HCT116 (cell line): ENCODE measurements around the gene NDUFB8. TPM values are rescaled to one million over a fixed set of nuclear protein-coding genes. Genes with fewer than 3 reads are reported as not detected.

Experiments
- ATAC-seq: fragments of 200-7000 bp; cut with Tn5 transposase; 2 replicates; pipeline ENCODE4 v1.9.1; 2020; ENCODE audit warnings: mild to moderate bottlenecking, moderate library complexity
- BruUV-seq: library from RNA; stranded (reverse); fragments of 400-500 nt; replicated peaks from 2 replicates; lab custom pipeline; 2021; lab: Mats Ljungman, UMichigan
- CTCF ChIA-PET: fragments of 300-600 bp; sonication (Branson Sonifier 250); formaldehyde crosslinking; loops from one replicate; lab custom pipeline; 2021; ENCODE audit warnings: antibody characterized with exemption; lab: Charles Lee
- POLR2A ChIA-PET: fragments of 300-600, 350-600 bp; sonication (Branson Sonifier 250); formaldehyde crosslinking; loops from one replicate; lab custom pipeline; 2021; ENCODE audit warnings: antibody characterized with exemption; lab: Charles Lee
- RAD21 ChIA-PET, 2 experiments: fragments of 300-600 bp; sonication (Branson Sonifier 250); formaldehyde crosslinking; loops; one replicate each; lab custom pipeline; 2023; ENCODE audit warnings: low total read pairs in 2 of 2; ENCODE audit not compliant: uncharacterized antibody in 2 of 2, unreplicated experiment in 2 of 2, low non-redundant PET in 1 of 2; lab: Charles Lee
- DNase-seq: peaks from one replicate; pipeline ENCODE4 v3.0.0-alpha.2; 2010; ENCODE audit warnings: low read depth, low spot score
- H2AFZ ChIP-seq: fragments of 200-600 bp; shearing (Covaris generic), sonication (generic); 2 replicates; pipeline ENCODE4 v1.6.1; 2017; ENCODE audit warnings: low read depth, mixed run types, mixed read lengths, antibody characterized with exemption, low read length; ENCODE audit not compliant: poor library complexity, severe bottlenecking
- H3K27ac ChIP-seq: 2 replicates; pipeline ENCODE4 v1.5.1; 2012; ENCODE audit warnings: low read depth, low read length
- H3K27me3 ChIP-seq: fragments of 200-600 bp; sonication (generic); 2 replicates; pipeline ENCODE4 v1.6.1; 2016; ENCODE audit warnings: mixed run types, low read length, mixed read lengths; ENCODE audit not compliant: insufficient read depth
- H3K36me3 ChIP-seq, 2 experiments: fragments of 200-500 bp in 1 of 2; fragments of 200-600 bp in 1 of 2; sonication (Bioruptor generic) in 1 of 2; sonication (generic) in 1 of 2; 2 replicates each; pipeline versions ENCODE4 v1.5.1 to v1.6.1; 2014 to 2016; ENCODE audit warnings: low read length in 2 of 2, inconsistent platforms in 1 of 2, mixed read lengths in 1 of 2, mixed run types in 1 of 2; ENCODE audit not compliant: insufficient read depth in 2 of 2, control insufficient read depth in 1 of 2
- H3K4me1 ChIP-seq, 2 experiments: fragments of 200-600 bp in 1 of 2; sonication (generic) in 1 of 2; 2 replicates each; pipeline versions ENCODE4 v1.5.1 to v1.6.1; 2012 to 2017; ENCODE audit warnings: low read length in 2 of 2, inconsistent platforms in 1 of 2, mild to moderate bottlenecking in 1 of 2, mixed read lengths in 1 of 2, mixed run types in 1 of 2, moderate library complexity in 1 of 2; ENCODE audit not compliant: insufficient read depth in 2 of 2, control insufficient read depth in 1 of 2
- H3K4me2 ChIP-seq: fragments of 200-600 bp; sonication (generic); 2 replicates; pipeline ENCODE4 v1.6.1; 2017; ENCODE audit warnings: mixed run types, low read length, mixed read lengths
- H3K4me3 ChIP-seq, 2 experiments: fragments of 200-600 bp in 1 of 2; sonication (generic) in 1 of 2; replicated peaks in 1 of 2; 2 replicates each; pipeline ENCODE4 v1.5.1; 2011 to 2016; ENCODE audit warnings: low read length in 2 of 2, control low read depth in 1 of 2, low read depth in 1 of 2, mild to moderate bottlenecking in 1 of 2, mixed read lengths in 1 of 2, mixed run types in 1 of 2
- H3K79me2 ChIP-seq: fragments of 200-600 bp; sonication (generic); 2 replicates; pipeline ENCODE4 v1.6.1; 2017; ENCODE audit warnings: mild to moderate bottlenecking, mixed run types, low read length, moderate library complexity, mixed read lengths; ENCODE audit not compliant: insufficient read depth
- H3K9ac ChIP-seq: fragments of 200-600 bp; sonication (generic); 2 replicates; pipeline ENCODE4 v1.6.1; 2016; ENCODE audit warnings: low read length, mixed read lengths
- H3K9me2 ChIP-seq: fragments of 200-600 bp; sonication (generic), shearing (Covaris generic); 2 replicates; pipeline ENCODE4 v1.6.1; 2017; ENCODE audit warnings: mixed run types, mild to moderate bottlenecking, moderate library complexity; ENCODE audit not compliant: insufficient read depth
- H3K9me3 ChIP-seq, 2 experiments: fragments of 200-500 bp in 1 of 2; fragments of 200-600 bp in 1 of 2; sonication (Bioruptor generic) in 1 of 2; sonication (generic) in 1 of 2; 2 replicates each; pipeline ENCODE4 v1.6.1; 2014 to 2017; ENCODE audit warnings: low read length in 2 of 2, mixed read lengths in 2 of 2, inconsistent platforms in 1 of 2, low read depth in 1 of 2, mild to moderate bottlenecking in 1 of 2, mixed run types in 1 of 2, moderate library complexity in 1 of 2; ENCODE audit not compliant: control insufficient read depth in 1 of 2, insufficient read depth in 1 of 2
- H4K20me1 ChIP-seq: fragments of 200-600 bp; sonication (generic), shearing (Covaris generic); 2 replicates; pipeline ENCODE4 v1.6.1; 2017; ENCODE audit warnings: mixed run types, mild to moderate bottlenecking, moderate library complexity; ENCODE audit not compliant: insufficient read depth
- CEBPB ChIP-seq: IDR thresholded peaks from 2 replicates; pipeline ENCODE4 v1.6.1; 2012; ENCODE audit warnings: low read depth
- EZH2phosphoT487 ChIP-seq: fragments of 200-600 bp; IDR thresholded peaks from 2 replicates; pipeline ENCODE4 v1.6.1; 2018; ENCODE audit warnings: antibody characterized with exemption, borderline replicate concordance
- FOSL1 ChIP-seq: IDR thresholded peaks from 2 replicates; pipeline ENCODE4 v1.6.1; 2012; ENCODE audit warnings: low read depth
- JUND ChIP-seq: IDR thresholded peaks from 2 replicates; pipeline ENCODE4 v1.6.1; 2012
- MAX ChIP-seq: IDR thresholded peaks from 2 replicates; pipeline ENCODE4 v1.6.1; 2012
- POLR2A ChIP-seq: IDR thresholded peaks from 2 replicates; pipeline ENCODE4 v1.7.0; 2011; ENCODE audit warnings: borderline replicate concordance; ENCODE audit not compliant: insufficient read depth, insufficient read length; ENCODE audit errors: extremely low read depth
- POLR2AphosphoS5 ChIP-seq: IDR thresholded peaks from 2 replicates; pipeline ENCODE4 v1.6.1; 2011; ENCODE audit warnings: mild to moderate bottlenecking, low read depth, low read length, moderate library complexity
- REST ChIP-seq: IDR thresholded peaks from 2 replicates; pipeline ENCODE4 v1.6.1; 2012; ENCODE audit warnings: low read depth
- SIN3A ChIP-seq: IDR thresholded peaks from 2 replicates; pipeline ENCODE4 v1.6.1; 2012; ENCODE audit warnings: low read depth
- SRF ChIP-seq: IDR thresholded peaks from 2 replicates; pipeline ENCODE4 v1.6.1; 2012; ENCODE audit warnings: low read depth
- ZBTB33 ChIP-seq: IDR thresholded peaks from 2 replicates; pipeline ENCODE4 v1.6.1; 2011; ENCODE audit warnings: mild to moderate bottlenecking, low read length, moderate library complexity; ENCODE audit not compliant: insufficient replicate concordance; ENCODE audit errors: extremely low read depth
- ZNF274 ChIP-seq: fragments of 200-500 bp; sonication (Bioruptor generic); IDR thresholded peaks from 2 replicates; pipeline ENCODE4 v1.6.1; 2014; ENCODE audit warnings: mild to moderate bottlenecking, low read depth, low read length, inconsistent platforms
- intact Hi-C: fragments of 100-400 bp; cut with micrococcal nuclease; formaldehyde crosslinking; loops from 2 replicates; pipeline ENCODE4 v1.10.0; 2022
- total RNA-seq: library from RNA; stranded (reverse); gene quantifications from one replicate; pipeline ENCODE4 v1.2.1, GENCODE V29; 2021; ENCODE audit not compliant: unreplicated experiment

The NDUFB8 gene
- total RNA-seq, 1 experiment from 2014 or later: 243 TPM

GRCh38 chr10:100554902-100555301 is 25.2 kb upstream of the NDUFB8 start:
- no TSS peak for BruUV-seq
- Histone ChIP-seq H3K27me3 (no peaks in the 10 kb centered on the region), H3K9me2 (no peaks in the 10 kb centered on the region), H3K27ac (no peak overlapping the region), H3K9me3 (no peaks in the 10 kb centered on the region), H2AFZ (no peak overlapping the region), H3K79me2 (no peaks in the 10 kb centered on the region), H3K4me2 (no peak overlapping the region), H4K20me1 (no peaks in the 10 kb centered on the region), H3K4me3 (no peak overlapping the region), H3K9ac (no peak overlapping the region), H3K4me1 (no peaks in the 10 kb centered on the region), H3K36me3 (peaks cover 15 to 17% of the 10 kb centered on the region in 2 experiments)
- ChIA-PET POLR2A (no interaction called here), RAD21 (no interaction called here), CTCF (interaction anchor here (0.8 to 1.3 kb wide), 3 partner anchors 19 to 324 kb away, joined by 3 read pairs; partner anchors contain the start of gene HIF1AN)
- intact Hi-C loops: no loop called here
- ATAC-seq: no peak
- DNase-seq: no peak
- TF ChIP-seq CEBPB (no peak), POLR2A (no peak), JUND (no peak)

GRCh38 chr10:100553929-100554328 is 24.3 kb upstream of the NDUFB8 start:
- CTCF ChIA-PET: no interaction called here
- BruUV-seq: no TSS peak
- Histone ChIP-seq H3K79me2 (no peaks in the 10 kb centered on the region), H3K4me2 (no peak overlapping the region), H3K27ac (no peak overlapping the region)
- no peak for ATAC-seq
- TF ChIP-seq POLR2AphosphoS5 (no peak), REST (no peak), MAX (no peak), POLR2A (no peak), ZNF274 (no peak), EZH2phosphoT487 (no peak), FOSL1 (no peak), ZBTB33 (no peak), SIN3A (no peak), SRF (no peak)
- TF ChIP-seq, all 23 proteins: peak for 0
- no peak overlapping the region for H2AFZ ChIP-seq
- intact Hi-C loops: no loop called here
- RAD21 ChIA-PET: no interaction called here
- no peaks in the 10 kb centered on the region for H3K9me2 ChIP-seq
- peaks cover 24 to 27% of the 10 kb centered on the region in 2 experiments for H3K36me3 ChIP-seq
- no peaks in the 10 kb centered on the region for H3K9me3 ChIP-seq
- H3K9ac ChIP-seq: no peak overlapping the region
- POLR2A ChIA-PET: no interaction called here
- no peaks in the 10 kb centered on the region for H4K20me1 ChIP-seq
- no peak for DNase-seq
- H3K4me3 ChIP-seq: no peak overlapping the region
- no peaks in the 10 kb centered on the region for H3K4me1 ChIP-seq
- H3K27me3 ChIP-seq: no peaks in the 10 kb centered on the region
